Neural cell (in vitro differentiated cells): ENCODE results near the gene MGA.

Experiments
- CTCF ChIP-seq: fragments of 450-650 bp; IDR thresholded peaks from 2 replicates; pipeline ENCODE4 v1.5.1; 2014; ENCODE audit warnings: antibody characterized with exemption, mild to moderate bottlenecking, moderate library complexity; ENCODE audit not compliant: poor library complexity, severe bottlenecking
- EZH2 ChIP-seq: fragments of 200-600, 300-800 bp; shearing (Covaris generic), sonication (generic); IDR thresholded peaks from 2 replicates; pipeline ENCODE4 v1.6.1; 2014; ENCODE audit warnings: antibody characterized with exemption, low read length, borderline replicate concordance, mild to moderate bottlenecking; ENCODE audit not compliant: insufficient read depth, poor library complexity, severe bottlenecking
- POLR2AphosphoS5 ChIP-seq: IDR thresholded peaks from 2 replicates; pipeline ENCODE4 v1.6.1; 2012
- REST ChIP-seq: IDR thresholded peaks from 2 replicates; pipeline ENCODE4 v1.6.1; 2012; ENCODE audit warnings: borderline replicate concordance
- SMC3 ChIP-seq: fragments of 450-650 bp; conservative IDR thresholded peaks from 2 replicates; pipeline ENCODE4 v1.6.1; 2014; ENCODE audit warnings: antibody characterized with exemption, mild to moderate bottlenecking, moderate library complexity; ENCODE audit not compliant: poor library complexity
- TAF1 ChIP-seq: IDR thresholded peaks from 2 replicates; pipeline ENCODE4 v1.6.1; 2012; ENCODE audit warnings: low read depth

- TF ChIP-seq EZH2 (no peak), CTCF (no peak), POLR2AphosphoS5 (no peak), TAF1 (no peak), REST (no peak), SMC3 (no peak)
Measured at GRCh38 chr15:41678742-41679141, 18.5 kb downstream of the MGA start.
